GM12878 (cell line): ENCODE results near the gene CHD5. TPM values are rescaled to one million over a fixed set of nuclear protein-coding genes. Genes with fewer than 3 reads are reported as not detected.

ENCODE experiments used
- ATAC-seq: fragments of 200-7000 bp; cut with Tn5 transposase; 3 replicates; pipeline ENCODE4 v1.9.1; 2020; ENCODE audit warnings: mild to moderate bottlenecking, moderate library complexity
- BruUV-seq: library from RNA; stranded (reverse); fragments of 400-500 nt; replicated peaks from 2 replicates; lab custom pipeline; 2021; lab: Mats Ljungman, UMichigan
- CTCF ChIA-PET: fragments of 300-600 bp; sonication (Branson Sonifier 250); formaldehyde crosslinking; extraction: SDS; loops from one replicate; lab custom pipeline; 2021; ENCODE audit warnings: inconsistent platforms; lab: Yijun Ruan, JAX
- POLR2A ChIA-PET: fragments of 350-600 bp; formaldehyde crosslinking; extraction: SDS; loops from one replicate; lab custom pipeline; 2021; ENCODE audit warnings: inconsistent platforms; lab: Charles Lee
- RAD21 ChIA-PET: fragments of 300-600 bp; sonication (Branson Sonifier 250); formaldehyde crosslinking; loops from one replicate; lab custom pipeline; 2023; ENCODE audit warnings: antibody characterized with exemption; ENCODE audit not compliant: unreplicated experiment; lab: Charles Lee
- SMC1A ChIA-PET: fragments of 300-600 bp; sonication (Branson Sonifier 250); formaldehyde crosslinking; loops from one replicate; lab custom pipeline; 2023; ENCODE audit not compliant: unreplicated experiment, uncharacterized antibody; lab: Charles Lee
- DNase-seq: peaks from one replicate; pipeline ENCODE4 v3.0.0-alpha.2; 2011; ENCODE audit warnings: low read depth, low spot score
- FAIRE-seq: peaks from 3 replicates; lab custom pipeline; 2011; peaks lifted over from hg19 to GRCh38; lab: Jason Lieb, UNC
- H2AFZ ChIP-seq: 2 replicates; pipeline ENCODE4 v1.6.0; 2011; ENCODE audit warnings: low read depth, low read length, control low read depth; ENCODE audit not compliant: control insufficient read depth
- H3K27ac ChIP-seq: 2 replicates; pipeline ENCODE4 v1.5.1; 2011; ENCODE audit warnings: control low read depth; ENCODE audit not compliant: control insufficient read depth, insufficient read depth
- H3K27me3 ChIP-seq, 2 experiments: replicated peaks in 1 of 2; 2 replicates each; pipeline versions ENCODE4 v1.6.0 to v1.6.1; 2011; ENCODE audit warnings: low read length in 1 of 2; ENCODE audit not compliant: control insufficient read depth in 2 of 2, insufficient read depth in 2 of 2
- H3K36me3 ChIP-seq, 2 experiments: 2 replicates each; pipeline ENCODE4 v1.5.1; 2011; ENCODE audit warnings: low read length in 1 of 2; ENCODE audit not compliant: control insufficient read depth in 2 of 2, insufficient read depth in 2 of 2
- H3K4me1 ChIP-seq: 2 replicates; pipeline ENCODE4 v1.6.1; 2011; ENCODE audit warnings: mild to moderate bottlenecking, low read length, moderate library complexity, mixed read lengths; ENCODE audit not compliant: control insufficient read depth, insufficient read depth
- H3K4me2 ChIP-seq: 2 replicates; pipeline ENCODE4 v1.6.0; 2011; ENCODE audit warnings: control low read depth; ENCODE audit not compliant: control insufficient read depth, insufficient read depth
- H3K4me3 ChIP-seq: fragments of 200-600 bp; sonication (generic); 2 replicates; pipeline ENCODE4 v1.5.1; 2016
- H3K79me2 ChIP-seq: 2 replicates; pipeline ENCODE4 v1.6.0; 2011; ENCODE audit warnings: low read length; ENCODE audit not compliant: control insufficient read depth, insufficient read depth
- H3K9ac ChIP-seq: 2 replicates; pipeline ENCODE4 v1.8.0; 2011; ENCODE audit warnings: low read length, control low read depth, mixed read lengths; ENCODE audit not compliant: control insufficient read depth, insufficient read depth
- H3K9me3 ChIP-seq: replicated peaks from 3 replicates; pipeline ENCODE4 v1.5.1; 2011; ENCODE audit warnings: mild to moderate bottlenecking, low read length; ENCODE audit not compliant: control insufficient read depth, insufficient read depth
- H4K20me1 ChIP-seq: 2 replicates; pipeline ENCODE4 v1.6.0; 2011; ENCODE audit not compliant: control insufficient read depth, insufficient read depth
- CTCF ChIP-seq, 3 experiments: IDR thresholded peaks in 2 of 3; conservative IDR thresholded peaks in 1 of 3; 2 replicates each; pipeline ENCODE4 v1.5.1; 2011; ENCODE audit warnings: low read depth in 3 of 3, low read length in 3 of 3, mild to moderate bottlenecking in 3 of 3, control low read depth in 2 of 3, moderate library complexity in 2 of 3, inconsistent platforms in 1 of 3, mixed read lengths in 1 of 3; ENCODE audit not compliant: control insufficient read depth in 2 of 3, insufficient read depth in 1 of 3; ENCODE audit errors: extremely low read depth in 1 of 3
- DPF2 ChIP-seq: fragments of 450-650 bp; IDR thresholded peaks from 2 replicates; pipeline ENCODE4 v1.6.1; 2017; ENCODE audit warnings: mild to moderate bottlenecking
- FOXM1 ChIP-seq: IDR thresholded peaks from 2 replicates; pipeline ENCODE4 v1.6.1; 2012; ENCODE audit warnings: low read depth, mild to moderate bottlenecking, inconsistent platforms, low read length, moderate library complexity
- IRF4 ChIP-seq: IDR thresholded peaks from 2 replicates; pipeline ENCODE4 v1.6.1; 2011; ENCODE audit warnings: low read depth, low read length
- JUND ChIP-seq: IDR thresholded peaks from 2 replicates; pipeline ENCODE4 v1.6.1; 2012; ENCODE audit warnings: low read depth, mild to moderate bottlenecking, low read length, improper control_type of control experiment, moderate library complexity
- KAT2A ChIP-seq: conservative IDR thresholded peaks from 2 replicates; pipeline ENCODE4 v1.6.1; 2011; ENCODE audit warnings: low read depth, low read length; ENCODE audit not compliant: control insufficient read depth
- MXI1 ChIP-seq: fragments of 150-350 bp; IDR thresholded peaks from 2 replicates; pipeline ENCODE4 v1.6.1; 2011; ENCODE audit warnings: low read depth, mild to moderate bottlenecking, inconsistent platforms, low read length, improper control_type of control experiment
- NFYB ChIP-seq: IDR thresholded peaks from 2 replicates; pipeline ENCODE4 v1.6.1; 2011; ENCODE audit warnings: low read depth, mild to moderate bottlenecking, low read length, improper control_type of control experiment, moderate library complexity; ENCODE audit not compliant: insufficient read depth
- POLR2A ChIP-seq: IDR thresholded peaks from 2 replicates; pipeline ENCODE4 v1.6.1; 2011; ENCODE audit warnings: low read depth, mild to moderate bottlenecking, low read length
- SKIL ChIP-seq: fragments of 450-650 bp; IDR thresholded peaks from 2 replicates; pipeline ENCODE4 v1.6.1; 2017; ENCODE audit warnings: mild to moderate bottlenecking, low read depth, inconsistent platforms; ENCODE audit not compliant: poor library complexity, severe bottlenecking
- SMAD1 ChIP-seq: fragments of 450-650 bp; IDR thresholded peaks from 2 replicates; pipeline ENCODE4 v1.6.1; 2018; ENCODE audit warnings: mild to moderate bottlenecking, low read depth; ENCODE audit not compliant: partially characterized antibody
- ZBTB40 ChIP-seq: fragments of 450-650 bp; IDR thresholded peaks from 2 replicates; pipeline ENCODE4 v1.6.1; 2016; ENCODE audit warnings: mild to moderate bottlenecking, moderate library complexity, borderline replicate concordance
- WGBS: methylation state at CpG from one replicate; pipeline ENCODE4 v1.1.6; 2016; ENCODE audit warnings: low lambda C conversion rate; ENCODE audit not compliant: insufficient replicate concordance, insufficient coverage; ENCODE audit errors: missing lambda C conversion rate; 5-methylcytosine and 5-hydroxymethylcytosine counted together
- in situ Hi-C: fragments of 300-500 bp; cut with MboI; formaldehyde crosslinking; loops from 9 replicates; pipeline ENCODE4 v1.14.3; 2018; ENCODE audit warnings: mixed read lengths
- intact Hi-C: fragments of 100-400 bp; cut with micrococcal nuclease; formaldehyde crosslinking; loops from one replicate; pipeline ENCODE4 v1.14.2; 2022; ENCODE audit not compliant: unreplicated experiment
- polyA plus RNA-seq, 11 experiments: library from polyadenylated mRNA; depleted of rRNA in 4 of 11; unstranded in 6 of 11; stranded (reverse) in 5 of 11; fragments of >200 nt; fragmentation: Nextera tagmentation in 4 of 11; fragmentation: Illumina TruSeq in 1 of 11; extraction: Ambion mirVana in 4 of 11; extraction: Trizol in 1 of 11; gene quantifications; 1 replicate in 1 of 11; 2 replicates in 10 of 11; pipeline versions ENCODE4 v1.2.1 to v1.2.3, GENCODE V29; 2011 to 2016; ENCODE audit warnings: inconsistent platforms in 2 of 11, missing spikeins in 2 of 11, low read depth in 1 of 11
- total RNA-seq, 4 experiments: library from RNA; depleted of rRNA in 3 of 4; stranded (reverse); fragments of >200 nt in 3 of 4; fragmentation: Illumina TruSeq in 1 of 4; extraction: Trizol in 1 of 4; gene quantifications; 2 replicates each; pipeline versions ENCODE4 v1.2.1 to v1.2.3, GENCODE V29; 2013 to 2021
- TF ChIP-seq, protein P1 (sequence below): fragments of 450-650 bp; IDR thresholded peaks from 2 replicates; pipeline ENCODE4 v1.6.1; 2014; ENCODE audit warnings: mild to moderate bottlenecking

The CHD5 gene
- total and polyA plus RNA-seq, 10 of the 15 experiments (the other 5 are each of a cell fraction or from before 2014, with no cell fraction given), result 0.03 to 0.49 (median 0.13) TPM; not detected in 3

DNA sequence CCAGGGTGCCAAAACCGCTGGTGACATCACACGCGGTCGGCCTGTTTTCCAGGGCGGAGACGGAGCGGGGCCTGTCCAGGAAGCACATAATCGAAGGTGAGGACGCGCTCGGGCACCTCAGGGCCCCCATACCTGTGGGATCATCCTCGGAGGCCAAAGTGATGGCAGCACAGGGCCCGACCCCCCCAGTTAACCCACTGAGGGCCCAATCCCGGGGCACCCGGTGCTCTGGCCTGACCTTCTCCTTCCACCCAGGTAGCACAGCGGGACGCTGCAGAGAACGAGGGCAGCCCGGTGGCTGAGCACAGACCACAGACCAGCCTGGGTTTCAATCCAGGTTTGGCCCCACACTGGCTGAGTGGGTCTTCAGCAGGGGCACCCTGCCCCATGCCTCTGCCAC is 91.2 kb downstream of the CHD5 start (continued):
- TF ChIP-seq POLR2A, result no peak
- TF ChIP-seq KAT2A, result no peak
- no peak for TF ChIP-seq NFYB
- TF ChIP-seq, protein P1, sequence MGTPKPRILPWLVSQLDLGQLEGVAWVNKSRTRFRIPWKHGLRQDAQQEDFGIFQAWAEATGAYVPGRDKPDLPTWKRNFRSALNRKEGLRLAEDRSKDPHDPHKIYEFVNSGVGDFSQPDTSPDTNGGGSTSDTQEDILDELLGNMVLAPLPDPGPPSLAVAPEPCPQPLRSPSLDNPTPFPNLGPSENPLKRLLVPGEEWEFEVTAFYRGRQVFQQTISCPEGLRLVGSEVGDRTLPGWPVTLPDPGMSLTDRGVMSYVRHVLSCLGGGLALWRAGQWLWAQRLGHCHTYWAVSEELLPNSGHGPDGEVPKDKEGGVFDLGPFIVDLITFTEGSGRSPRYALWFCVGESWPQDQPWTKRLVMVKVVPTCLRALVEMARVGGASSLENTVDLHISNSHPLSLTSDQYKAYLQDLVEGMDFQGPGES, result no peak
- TF ChIP-seq SMAD1, result no peak
- TF ChIP-seq ZBTB40, result no peak
- TF ChIP-seq JUND, result no peak

GRCh38 chr1:6087958-6088357 is 92.2 kb downstream of the CHD5 start:
- no peak overlapping the region for H3K27ac ChIP-seq
- ATAC-seq (no peak), FAIRE-seq (no peak), DNase-seq (no peak)
- intact Hi-C loops (no loop called here), in situ Hi-C loops (no loop called here)
- no peak overlapping the region for H3K4me2 ChIP-seq
- peaks cover 0 to 6% of the 10 kb centered on the region in 2 experiments; a peak in 3 of 4 replicates for H3K36me3 ChIP-seq
- no peaks in the 10 kb centered on the region for H3K27me3 ChIP-seq
- H4K20me1 ChIP-seq, result no peaks in the 10 kb centered on the region
- H3K9ac ChIP-seq, result no peak overlapping the region
- RAD21 ChIA-PET, result no interaction called here
- no peak overlapping the region for H3K4me3 ChIP-seq
- POLR2A ChIA-PET, result interaction anchor here (0.6 kb wide), 1 partner anchor 114 kb away, joined by 3 read pairs; no protein-coding TSS in a partner anchor
- CTCF ChIA-PET, result no interaction called here
- no peak overlapping the region for H2AFZ ChIP-seq
- WGBS, result 89% methylated on average over 6 of the region's 6 CpGs
- no peaks in the 10 kb centered on the region for H3K79me2 ChIP-seq
- SMC1A ChIA-PET, result no interaction called here
- no TSS peak for BruUV-seq
- H3K9me3 ChIP-seq, result no peaks in the 10 kb centered on the region
- H3K4me1 ChIP-seq, result no peaks in the 10 kb centered on the region
- TF ChIP-seq DPF2, result no peak
- TF ChIP-seq IRF4, result no peak
- no peak for TF ChIP-seq FOXM1
- no peak for TF ChIP-seq SKIL
- no peak for TF ChIP-seq MXI1
- no peak for TF ChIP-seq CTCF (IDR thresholded peaks at IDR 0.05 in 2 of 3, conservative IDR thresholded peaks at IDR 0.05 in 1 of 3; ENCODE audit: control insufficient read depth in 2 of 3, extremely low read depth in 1 of 3, insufficient read depth in 1 of 3, low read depth in 3 of 3, low read length in 3 of 3)
